DOHH2 (cell line): ENCODE measurements around the gene COL4A2.

ENCODE experiments used
- EZH2phosphoT487 ChIP-seq: fragments of 200-600 bp; sonication (generic); IDR thresholded peaks from 2 replicates; pipeline ENCODE4 v1.6.1; 2017; ENCODE audit warnings: borderline replicate concordance, mild to moderate bottlenecking, antibody characterized with exemption, low read length, moderate library complexity, mixed read lengths
- TF ChIP-seq, protein P1 (sequence below): fragments of 200-600 bp; sonication (generic); IDR thresholded peaks from one replicate; pipeline ENCODE4 v1.5.1; 2014; ENCODE audit warnings: antibody characterized with exemption, mild to moderate bottlenecking, low read depth, low read length; ENCODE audit not compliant: poor library complexity, severe bottlenecking

DNA sequence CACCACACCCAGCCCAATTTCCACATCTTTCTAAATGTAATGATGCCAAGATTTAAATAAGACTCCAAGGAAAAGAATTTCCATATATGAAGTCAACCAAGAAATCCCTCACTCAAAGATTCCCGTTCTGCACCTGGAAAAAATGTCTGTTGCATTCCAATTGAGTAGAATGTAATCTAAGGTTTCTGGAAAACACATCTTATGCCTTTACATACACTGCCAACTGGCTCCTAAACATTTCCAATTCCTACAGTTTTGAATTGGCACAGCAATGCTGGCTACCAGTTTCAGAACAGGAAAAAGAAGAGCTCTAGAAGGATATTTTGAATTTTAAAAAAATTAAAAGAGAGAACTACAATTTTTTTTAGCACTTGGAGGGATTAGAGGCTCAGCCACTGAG, 43.0 kb downstream of the COL4A2 start:
- TF ChIP-seq, protein P1, sequence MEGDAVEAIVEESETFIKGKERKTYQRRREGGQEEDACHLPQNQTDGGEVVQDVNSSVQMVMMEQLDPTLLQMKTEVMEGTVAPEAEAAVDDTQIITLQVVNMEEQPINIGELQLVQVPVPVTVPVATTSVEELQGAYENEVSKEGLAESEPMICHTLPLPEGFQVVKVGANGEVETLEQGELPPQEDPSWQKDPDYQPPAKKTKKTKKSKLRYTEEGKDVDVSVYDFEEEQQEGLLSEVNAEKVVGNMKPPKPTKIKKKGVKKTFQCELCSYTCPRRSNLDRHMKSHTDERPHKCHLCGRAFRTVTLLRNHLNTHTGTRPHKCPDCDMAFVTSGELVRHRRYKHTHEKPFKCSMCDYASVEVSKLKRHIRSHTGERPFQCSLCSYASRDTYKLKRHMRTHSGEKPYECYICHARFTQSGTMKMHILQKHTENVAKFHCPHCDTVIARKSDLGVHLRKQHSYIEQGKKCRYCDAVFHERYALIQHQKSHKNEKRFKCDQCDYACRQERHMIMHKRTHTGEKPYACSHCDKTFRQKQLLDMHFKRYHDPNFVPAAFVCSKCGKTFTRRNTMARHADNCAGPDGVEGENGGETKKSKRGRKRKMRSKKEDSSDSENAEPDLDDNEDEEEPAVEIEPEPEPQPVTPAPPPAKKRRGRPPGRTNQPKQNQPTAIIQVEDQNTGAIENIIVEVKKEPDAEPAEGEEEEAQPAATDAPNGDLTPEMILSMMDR = no peak
- no peak for TF ChIP-seq EZH2phosphoT487
